Osteoblast (primary cell): ENCODE data around the gene TSPAN17. TPM values are rescaled to one million over a fixed set of nuclear protein-coding genes. Genes with fewer than 3 reads are reported as not detected.

Experiments used
- DNase-seq: peaks from one replicate; pipeline ENCODE4 v3.0.0; 2011; ENCODE audit warnings: low spot score, mixed read lengths; ENCODE audit not compliant: insufficient read length; ENCODE audit errors: missing footprints
- H2AFZ ChIP-seq: 2 replicates; pipeline ENCODE4 v1.6.0; 2011; ENCODE audit warnings: mild to moderate bottlenecking, low read length
- H3K27ac ChIP-seq: 2 replicates; pipeline ENCODE4 v1.5.1; 2011; ENCODE audit warnings: mild to moderate bottlenecking, low read depth, low read length, moderate library complexity
- H3K27me3 ChIP-seq: 2 replicates; pipeline ENCODE4 v1.6.0; 2012; ENCODE audit warnings: mild to moderate bottlenecking, control low read depth, inconsistent platforms, low read length, moderate library complexity; ENCODE audit not compliant: insufficient read depth
- H3K36me3 ChIP-seq: 2 replicates; pipeline ENCODE4 v1.5.1; 2011; ENCODE audit warnings: mild to moderate bottlenecking, low read length, control low read depth, moderate library complexity; ENCODE audit not compliant: insufficient read depth
- H3K4me1 ChIP-seq: 2 replicates; pipeline ENCODE4 v1.5.1; 2011; ENCODE audit warnings: mild to moderate bottlenecking, low read length, control low read depth, moderate library complexity; ENCODE audit not compliant: insufficient read depth
- H3K4me2 ChIP-seq: 2 replicates; pipeline ENCODE4 v1.6.0; 2011; ENCODE audit warnings: mild to moderate bottlenecking, low read length; ENCODE audit not compliant: insufficient read depth
- H3K4me3 ChIP-seq: fragments of 200-600 bp; sonication (generic); 3 replicates; pipeline ENCODE4 v1.5.1; 2012; ENCODE audit warnings: mild to moderate bottlenecking, low read length, inconsistent platforms; ENCODE audit not compliant: insufficient read depth
- H3K79me2 ChIP-seq: 2 replicates; pipeline ENCODE4 v1.6.0; 2012; ENCODE audit warnings: mild to moderate bottlenecking, low read length, control low read depth, inconsistent platforms; ENCODE audit not compliant: insufficient read depth
- H3K9me3 ChIP-seq: 2 replicates; pipeline ENCODE4 v1.5.1; 2011; ENCODE audit warnings: low read depth, low read length, control low read depth
- H4K20me1 ChIP-seq: 2 replicates; pipeline ENCODE4 v1.6.0; 2012; ENCODE audit warnings: mild to moderate bottlenecking, low read length, control low read depth; ENCODE audit not compliant: insufficient read depth
- CTCF ChIP-seq: IDR thresholded peaks from 2 replicates; pipeline ENCODE4 v1.5.1; 2011; ENCODE audit warnings: mild to moderate bottlenecking, low read depth, low read length, moderate library complexity; ENCODE audit errors: extremely low read depth
- total RNA-seq: library from RNA; depleted of rRNA; stranded (reverse); fragments of >200 nt; gene quantifications from 2 replicates; pipeline ENCODE4 v1.2.3, GENCODE V29; 2012

Gene TSPAN17
- total RNA-seq, 1 donor = 26.1 TPM

DNA sequence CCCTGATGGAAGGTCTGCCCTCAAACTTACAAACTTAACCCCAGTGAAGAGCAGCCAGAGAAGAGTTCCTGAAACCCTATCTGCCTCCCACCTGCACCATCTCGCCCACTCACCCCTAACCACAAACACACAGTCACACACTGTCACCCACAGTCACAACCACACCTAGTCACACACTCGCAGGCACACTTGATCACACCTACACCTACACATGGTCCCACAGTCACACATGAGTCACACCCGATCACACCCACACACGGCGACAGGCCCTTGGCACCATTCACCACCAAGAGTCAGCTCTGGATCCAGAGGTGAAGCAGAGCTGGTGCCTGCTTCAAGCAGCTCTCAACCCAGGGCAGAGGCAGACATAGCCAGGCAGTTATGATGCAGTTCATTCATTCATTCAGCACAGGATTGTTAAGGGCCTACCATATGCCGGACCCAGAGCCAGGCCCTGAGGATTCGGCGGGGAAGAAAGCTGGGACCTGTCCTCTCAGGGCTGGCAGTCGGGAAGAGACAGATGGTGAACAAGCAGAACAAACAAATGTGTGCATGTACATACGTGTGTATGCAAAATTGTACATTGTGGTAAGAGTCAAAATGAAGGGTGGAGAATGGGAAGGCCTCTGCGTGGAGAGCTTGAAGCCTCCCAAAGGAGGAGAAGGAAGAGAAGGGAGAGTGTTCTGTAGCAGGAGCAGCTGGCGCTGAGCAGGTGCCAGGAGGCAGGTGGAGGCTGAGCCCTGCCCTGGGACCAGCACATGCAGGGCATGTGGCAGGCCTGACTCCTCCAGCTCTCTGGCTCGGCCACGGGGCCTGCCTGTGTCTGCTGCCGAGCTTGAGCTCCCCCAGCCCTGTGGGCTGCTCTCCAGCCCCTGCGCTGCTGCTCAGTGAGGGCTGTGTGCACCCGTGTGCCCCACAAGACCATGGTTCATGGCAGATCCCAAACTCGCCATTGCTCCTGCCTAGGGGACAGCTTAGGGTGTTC lies 6.4 kb downstream of the TSPAN17 start:
- H3K79me2 ChIP-seq = peaks cover 26% of the 10 kb centered on the region
- DNase-seq = no peak
- H3K36me3 ChIP-seq = peaks cover 8% of the 10 kb centered on the region
- H3K27ac ChIP-seq = no peak overlapping the region
- no peak overlapping the region for H3K4me3 ChIP-seq
- no peak overlapping the region for H2AFZ ChIP-seq
- no peaks in the 10 kb centered on the region for H3K9me3 ChIP-seq
- peaks cover 12% of the 10 kb centered on the region for H3K4me1 ChIP-seq
- peaks cover 41% of the 10 kb centered on the region for H4K20me1 ChIP-seq
- no peak for TF ChIP-seq CTCF
- no peaks in the 10 kb centered on the region for H3K27me3 ChIP-seq
- H3K4me2 ChIP-seq = no peak overlapping the region

GRCh38 chr5:176654856-176655255 lies 7.6 kb downstream of the TSPAN17 start:
- TF ChIP-seq CTCF = no peak
- Histone ChIP-seq H3K4me2 (no peak overlapping the region), H3K4me1 (peaks cover 20% of the 10 kb centered on the region), H3K79me2 (peaks cover 20% of the 10 kb centered on the region), H3K4me3 (no peak overlapping the region), H3K9me3 (no peaks in the 10 kb centered on the region), H2AFZ (no peak overlapping the region), H3K27me3 (no peaks in the 10 kb centered on the region), H4K20me1 (peaks cover 36% of the 10 kb centered on the region), H3K27ac (no peak overlapping the region), H3K36me3 (peaks cover 8% of the 10 kb centered on the region)
- DNase-seq = no peak

GRCh38 chr5:176656467-176656990 lies 9.2 kb downstream of the TSPAN17 start:
- Histone ChIP-seq H3K36me3 (peaks cover 8% of the 10 kb centered on the region), H3K4me2 (no peak overlapping the region), H3K79me2 (peaks cover 4% of the 10 kb centered on the region), H3K27me3 (no peaks in the 10 kb centered on the region), H3K4me3 (no peak overlapping the region), H2AFZ (no peak overlapping the region), H3K27ac (no peak overlapping the region), H3K9me3 (no peaks in the 10 kb centered on the region), H4K20me1 (peaks cover 29% of the 10 kb centered on the region), H3K4me1 (peaks cover 20% of the 10 kb centered on the region)
- DNase-seq = no peak
- no peak for TF ChIP-seq CTCF

DNA sequence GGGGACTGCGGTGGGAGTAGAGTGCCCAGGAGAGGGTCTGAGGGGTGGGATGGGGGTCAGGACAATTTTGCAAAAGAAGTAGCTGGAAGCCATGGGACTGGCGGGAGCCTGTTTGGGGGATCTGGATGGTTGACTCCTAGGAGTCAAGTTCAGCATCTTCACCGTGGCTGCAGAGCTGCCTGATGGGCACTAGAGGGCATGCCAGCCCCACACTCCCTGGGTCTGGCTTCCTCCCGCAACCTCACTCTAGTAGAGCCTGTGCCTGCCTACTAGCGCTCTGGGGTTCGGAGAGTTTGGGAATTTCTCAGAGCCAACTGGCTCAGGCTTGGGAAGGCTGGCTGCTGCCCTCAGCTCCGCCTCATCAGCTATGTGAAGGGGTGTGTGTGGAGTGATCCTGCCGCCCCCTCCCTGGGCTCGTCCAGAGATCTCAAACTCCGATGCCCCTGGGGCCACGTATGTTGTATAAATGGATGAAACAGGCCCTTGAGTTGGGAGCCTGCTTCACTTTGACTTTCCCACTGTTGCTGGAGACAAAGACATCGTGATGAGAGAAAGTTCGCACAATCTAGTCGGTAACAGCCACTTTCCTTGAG lies 10.8 kb downstream of the TSPAN17 start:
- TF ChIP-seq CTCF = peak; percentile 88
- Histone ChIP-seq H3K4me3 (no peak overlapping the region), H3K9me3 (no peaks in the 10 kb centered on the region), H2AFZ (peak overlapping the region; percentile 51), H3K27ac (no peak overlapping the region), H4K20me1 (peaks cover 18% of the 10 kb centered on the region), H3K79me2 (no peaks in the 10 kb centered on the region), H3K27me3 (peaks cover 9% of the 10 kb centered on the region), H3K36me3 (peaks cover 8% of the 10 kb centered on the region), H3K4me2 (peak overlapping the region; percentile 67), H3K4me1 (peaks cover 18% of the 10 kb centered on the region)
- peak; percentile 98 for DNase-seq
